HCT116 (cell line): ENCODE results near the gene EVC. TPM values are rescaled to one million over a fixed set of nuclear protein-coding genes. Genes with fewer than 3 reads are reported as not detected.
A peak's percentile ranks its signal among the peaks of the same experiment; 100 is the strongest.

ENCODE experiments used
- ATAC-seq: fragments of 200-7000 bp; cut with Tn5 transposase; 2 replicates; pipeline ENCODE4 v1.9.1; 2020; ENCODE audit warnings: mild to moderate bottlenecking, moderate library complexity
- BruUV-seq: library from RNA; stranded (reverse); fragments of 400-500 nt; replicated peaks from 2 replicates; lab custom pipeline; 2021; lab: Mats Ljungman, UMichigan
- CTCF ChIA-PET: fragments of 300-600 bp; sonication (Branson Sonifier 250); formaldehyde crosslinking; loops from one replicate; lab custom pipeline; 2021; ENCODE audit warnings: antibody characterized with exemption; lab: Charles Lee
- POLR2A ChIA-PET: fragments of 300-600, 350-600 bp; sonication (Branson Sonifier 250); formaldehyde crosslinking; loops from one replicate; lab custom pipeline; 2021; ENCODE audit warnings: antibody characterized with exemption; lab: Charles Lee
- RAD21 ChIA-PET, 2 experiments: fragments of 300-600 bp; sonication (Branson Sonifier 250); formaldehyde crosslinking; loops; one replicate each; lab custom pipeline; 2023; ENCODE audit warnings: low total read pairs in 2 of 2; ENCODE audit not compliant: uncharacterized antibody in 2 of 2, unreplicated experiment in 2 of 2, low non-redundant PET in 1 of 2; lab: Charles Lee
- DNase-seq: peaks from one replicate; pipeline ENCODE4 v3.0.0-alpha.2; 2010; ENCODE audit warnings: low read depth, low spot score
- H2AFZ ChIP-seq: fragments of 200-600 bp; shearing (Covaris generic), sonication (generic); 2 replicates; pipeline ENCODE4 v1.6.1; 2017; ENCODE audit warnings: low read depth, mixed run types, mixed read lengths, antibody characterized with exemption, low read length; ENCODE audit not compliant: poor library complexity, severe bottlenecking
- H3K27ac ChIP-seq: 2 replicates; pipeline ENCODE4 v1.5.1; 2012; ENCODE audit warnings: low read depth, low read length
- H3K27me3 ChIP-seq: fragments of 200-600 bp; sonication (generic); 2 replicates; pipeline ENCODE4 v1.6.1; 2016; ENCODE audit warnings: mixed run types, low read length, mixed read lengths; ENCODE audit not compliant: insufficient read depth
- H3K36me3 ChIP-seq, 2 experiments: fragments of 200-500 bp in 1 of 2; fragments of 200-600 bp in 1 of 2; sonication (Bioruptor generic) in 1 of 2; sonication (generic) in 1 of 2; 2 replicates each; pipeline versions ENCODE4 v1.5.1 to v1.6.1; 2014 to 2016; ENCODE audit warnings: low read length in 2 of 2, inconsistent platforms in 1 of 2, mixed read lengths in 1 of 2, mixed run types in 1 of 2; ENCODE audit not compliant: insufficient read depth in 2 of 2, control insufficient read depth in 1 of 2
- H3K4me1 ChIP-seq, 2 experiments: fragments of 200-600 bp in 1 of 2; sonication (generic) in 1 of 2; 2 replicates each; pipeline versions ENCODE4 v1.5.1 to v1.6.1; 2012 to 2017; ENCODE audit warnings: low read length in 2 of 2, inconsistent platforms in 1 of 2, mild to moderate bottlenecking in 1 of 2, mixed read lengths in 1 of 2, mixed run types in 1 of 2, moderate library complexity in 1 of 2; ENCODE audit not compliant: insufficient read depth in 2 of 2, control insufficient read depth in 1 of 2
- H3K4me2 ChIP-seq: fragments of 200-600 bp; sonication (generic); 2 replicates; pipeline ENCODE4 v1.6.1; 2017; ENCODE audit warnings: mixed run types, low read length, mixed read lengths
- H3K4me3 ChIP-seq, 2 experiments: fragments of 200-600 bp in 1 of 2; sonication (generic) in 1 of 2; replicated peaks in 1 of 2; 2 replicates each; pipeline ENCODE4 v1.5.1; 2011 to 2016; ENCODE audit warnings: low read length in 2 of 2, control low read depth in 1 of 2, low read depth in 1 of 2, mild to moderate bottlenecking in 1 of 2, mixed read lengths in 1 of 2, mixed run types in 1 of 2
- H3K79me2 ChIP-seq: fragments of 200-600 bp; sonication (generic); 2 replicates; pipeline ENCODE4 v1.6.1; 2017; ENCODE audit warnings: mild to moderate bottlenecking, mixed run types, low read length, moderate library complexity, mixed read lengths; ENCODE audit not compliant: insufficient read depth
- H3K9ac ChIP-seq: fragments of 200-600 bp; sonication (generic); 2 replicates; pipeline ENCODE4 v1.6.1; 2016; ENCODE audit warnings: low read length, mixed read lengths
- H3K9me2 ChIP-seq: fragments of 200-600 bp; sonication (generic), shearing (Covaris generic); 2 replicates; pipeline ENCODE4 v1.6.1; 2017; ENCODE audit warnings: mixed run types, mild to moderate bottlenecking, moderate library complexity; ENCODE audit not compliant: insufficient read depth
- H3K9me3 ChIP-seq, 2 experiments: fragments of 200-500 bp in 1 of 2; fragments of 200-600 bp in 1 of 2; sonication (Bioruptor generic) in 1 of 2; sonication (generic) in 1 of 2; 2 replicates each; pipeline ENCODE4 v1.6.1; 2014 to 2017; ENCODE audit warnings: low read length in 2 of 2, mixed read lengths in 2 of 2, inconsistent platforms in 1 of 2, low read depth in 1 of 2, mild to moderate bottlenecking in 1 of 2, mixed run types in 1 of 2, moderate library complexity in 1 of 2; ENCODE audit not compliant: control insufficient read depth in 1 of 2, insufficient read depth in 1 of 2
- H4K20me1 ChIP-seq: fragments of 200-600 bp; sonication (generic), shearing (Covaris generic); 2 replicates; pipeline ENCODE4 v1.6.1; 2017; ENCODE audit warnings: mixed run types, mild to moderate bottlenecking, moderate library complexity; ENCODE audit not compliant: insufficient read depth
- CEBPB ChIP-seq: IDR thresholded peaks from 2 replicates; pipeline ENCODE4 v1.6.1; 2012; ENCODE audit warnings: low read depth
- EZH2 ChIP-seq: fragments of 200-600 bp; sonication (generic); IDR thresholded peaks from 2 replicates; pipeline ENCODE4 v1.6.1; 2017; ENCODE audit warnings: antibody characterized with exemption, mixed run types
- EZH2phosphoT487 ChIP-seq: fragments of 200-600 bp; IDR thresholded peaks from 2 replicates; pipeline ENCODE4 v1.6.1; 2018; ENCODE audit warnings: antibody characterized with exemption, borderline replicate concordance
- FOSL1 ChIP-seq: IDR thresholded peaks from 2 replicates; pipeline ENCODE4 v1.6.1; 2012; ENCODE audit warnings: low read depth
- JUND ChIP-seq: IDR thresholded peaks from 2 replicates; pipeline ENCODE4 v1.6.1; 2012
- POLR2AphosphoS5 ChIP-seq: IDR thresholded peaks from 2 replicates; pipeline ENCODE4 v1.6.1; 2011; ENCODE audit warnings: mild to moderate bottlenecking, low read depth, low read length, moderate library complexity
- SRF ChIP-seq: IDR thresholded peaks from 2 replicates; pipeline ENCODE4 v1.6.1; 2012; ENCODE audit warnings: low read depth
- intact Hi-C: fragments of 100-400 bp; cut with micrococcal nuclease; formaldehyde crosslinking; loops from 2 replicates; pipeline ENCODE4 v1.10.0; 2022
- total RNA-seq: library from RNA; stranded (reverse); gene quantifications from one replicate; pipeline ENCODE4 v1.2.1, GENCODE V29; 2021; ENCODE audit not compliant: unreplicated experiment
- TF ChIP-seq, protein P1 (sequence below), 3 experiments: fragments of 200-600 bp in 1 of 3; sonication (generic) in 1 of 3; IDR thresholded peaks in 2 of 3; conservative IDR thresholded peaks in 1 of 3; 2 replicates each; pipeline ENCODE4 v1.5.1; 2012 to 2017; ENCODE audit warnings: low read depth in 2 of 3, low read length in 2 of 3, antibody characterized with exemption in 1 of 3, borderline replicate concordance in 1 of 3, control low read depth in 1 of 3, mild to moderate bottlenecking in 1 of 3, mixed read lengths in 1 of 3, mixed run types in 1 of 3, moderate library complexity in 1 of 3; ENCODE audit not compliant: insufficient read depth in 1 of 3
- TF ChIP-seq, protein P2 (sequence below): IDR thresholded peaks from 2 replicates; pipeline ENCODE4 v1.6.1; 2012
- TF ChIP-seq, protein P3 (sequence below): IDR thresholded peaks from 2 replicates; pipeline ENCODE4 v1.6.1; 2012

The EVC gene
- total RNA-seq, 1 experiment from 2014 or later: 0.15 TPM

DNA sequence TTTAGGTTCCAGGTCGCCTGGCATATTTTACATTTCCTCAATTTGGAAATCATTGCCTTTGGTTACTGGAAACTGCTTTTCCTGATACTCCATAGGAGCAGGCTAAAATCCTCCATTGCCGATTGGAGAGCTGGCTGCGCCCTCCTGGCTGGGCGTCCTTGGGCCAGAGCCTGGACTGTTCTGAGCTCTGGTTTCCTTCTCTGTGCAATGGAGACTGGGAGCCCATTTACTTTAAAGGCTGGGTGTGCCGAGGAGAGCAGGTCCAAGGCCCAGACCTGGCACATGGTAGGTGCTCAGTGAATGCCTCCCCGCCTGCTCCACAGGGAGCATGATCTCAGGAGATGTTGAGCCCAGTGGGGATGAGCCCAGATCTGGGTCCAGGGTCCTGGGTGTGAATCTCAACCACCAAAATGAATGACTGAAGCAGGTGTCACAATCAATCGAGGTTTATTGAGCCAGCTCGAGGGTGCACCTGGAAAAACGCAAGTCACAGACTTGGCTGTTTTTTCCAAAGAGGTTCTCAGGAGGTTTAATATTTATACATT, 50.0 kb downstream of the EVC start:
- ATAC-seq (no peak), DNase-seq (no peak)
- intact Hi-C loops: no loop called here
- no TSS peak for BruUV-seq
- no peak overlapping the region for H2AFZ ChIP-seq
- H3K27me3 ChIP-seq: no peaks in the 10 kb centered on the region
- peak overlapping the region; percentile 20 for H3K4me2 ChIP-seq
- ChIA-PET CTCF (no interaction called here), RAD21 (no interaction called here), POLR2A (no interaction called here)
- H3K9me2 ChIP-seq: no peaks in the 10 kb centered on the region
- H3K9ac ChIP-seq: no peak overlapping the region
- no peak overlapping the region for H3K4me3 ChIP-seq
- H3K4me1 ChIP-seq: peaks cover 6 to 44% of the 10 kb centered on the region in 2 experiments; a peak in 3 of 4 replicates
- H3K9me3 ChIP-seq: no peaks in the 10 kb centered on the region
- TF ChIP-seq EZH2phosphoT487: no peak
- TF ChIP-seq, protein P1, sequence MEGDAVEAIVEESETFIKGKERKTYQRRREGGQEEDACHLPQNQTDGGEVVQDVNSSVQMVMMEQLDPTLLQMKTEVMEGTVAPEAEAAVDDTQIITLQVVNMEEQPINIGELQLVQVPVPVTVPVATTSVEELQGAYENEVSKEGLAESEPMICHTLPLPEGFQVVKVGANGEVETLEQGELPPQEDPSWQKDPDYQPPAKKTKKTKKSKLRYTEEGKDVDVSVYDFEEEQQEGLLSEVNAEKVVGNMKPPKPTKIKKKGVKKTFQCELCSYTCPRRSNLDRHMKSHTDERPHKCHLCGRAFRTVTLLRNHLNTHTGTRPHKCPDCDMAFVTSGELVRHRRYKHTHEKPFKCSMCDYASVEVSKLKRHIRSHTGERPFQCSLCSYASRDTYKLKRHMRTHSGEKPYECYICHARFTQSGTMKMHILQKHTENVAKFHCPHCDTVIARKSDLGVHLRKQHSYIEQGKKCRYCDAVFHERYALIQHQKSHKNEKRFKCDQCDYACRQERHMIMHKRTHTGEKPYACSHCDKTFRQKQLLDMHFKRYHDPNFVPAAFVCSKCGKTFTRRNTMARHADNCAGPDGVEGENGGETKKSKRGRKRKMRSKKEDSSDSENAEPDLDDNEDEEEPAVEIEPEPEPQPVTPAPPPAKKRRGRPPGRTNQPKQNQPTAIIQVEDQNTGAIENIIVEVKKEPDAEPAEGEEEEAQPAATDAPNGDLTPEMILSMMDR (IDR thresholded peaks at IDR 0.05 in 2 of 3, conservative IDR thresholded peaks at IDR 0.05 in 1 of 3; ENCODE audit: borderline replicate concordance in 1 of 3, insufficient read depth in 1 of 3, low read depth in 2 of 3, low read length in 2 of 3): no peak
- TF ChIP-seq CEBPB: no peak
- no peak for TF ChIP-seq EZH2
- TF ChIP-seq POLR2AphosphoS5: no peak
- TF ChIP-seq, protein P2, sequence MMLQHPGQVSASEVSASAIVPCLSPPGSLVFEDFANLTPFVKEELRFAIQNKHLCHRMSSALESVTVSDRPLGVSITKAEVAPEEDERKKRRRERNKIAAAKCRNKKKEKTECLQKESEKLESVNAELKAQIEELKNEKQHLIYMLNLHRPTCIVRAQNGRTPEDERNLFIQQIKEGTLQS: no peak
- TF ChIP-seq SRF: no peak
- TF ChIP-seq, protein P3, sequence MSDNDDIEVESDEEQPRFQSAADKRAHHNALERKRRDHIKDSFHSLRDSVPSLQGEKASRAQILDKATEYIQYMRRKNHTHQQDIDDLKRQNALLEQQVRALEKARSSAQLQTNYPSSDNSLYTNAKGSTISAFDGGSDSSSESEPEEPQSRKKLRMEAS: no peak
- TF ChIP-seq JUND: no peak
- TF ChIP-seq FOSL1: no peak
- no peaks in the 10 kb centered on the region for H3K79me2 ChIP-seq
- no peak overlapping the region for H3K27ac ChIP-seq
- H3K36me3 ChIP-seq: no peaks in the 10 kb centered on the region
- H4K20me1 ChIP-seq: no peaks in the 10 kb centered on the region
